ENCODE measurements around the gene TBC1D2B. TPM values are rescaled to one million over a fixed set of nuclear protein-coding genes. Genes with fewer than 3 reads are reported as not detected.
A peak's percentile ranks its signal among the peaks of the same experiment; 100 is the strongest.
"Not testable (repeated sequence)": the region's sequence is repeated elsewhere in the genome, so short reads cannot be mapped to it uniquely, and the experiment has no call there.

Gene TBC1D2B
- total and polyA plus RNA-seq, 4 donors: 21.8 to 62.9 (median 38.9) TPM

DNA sequence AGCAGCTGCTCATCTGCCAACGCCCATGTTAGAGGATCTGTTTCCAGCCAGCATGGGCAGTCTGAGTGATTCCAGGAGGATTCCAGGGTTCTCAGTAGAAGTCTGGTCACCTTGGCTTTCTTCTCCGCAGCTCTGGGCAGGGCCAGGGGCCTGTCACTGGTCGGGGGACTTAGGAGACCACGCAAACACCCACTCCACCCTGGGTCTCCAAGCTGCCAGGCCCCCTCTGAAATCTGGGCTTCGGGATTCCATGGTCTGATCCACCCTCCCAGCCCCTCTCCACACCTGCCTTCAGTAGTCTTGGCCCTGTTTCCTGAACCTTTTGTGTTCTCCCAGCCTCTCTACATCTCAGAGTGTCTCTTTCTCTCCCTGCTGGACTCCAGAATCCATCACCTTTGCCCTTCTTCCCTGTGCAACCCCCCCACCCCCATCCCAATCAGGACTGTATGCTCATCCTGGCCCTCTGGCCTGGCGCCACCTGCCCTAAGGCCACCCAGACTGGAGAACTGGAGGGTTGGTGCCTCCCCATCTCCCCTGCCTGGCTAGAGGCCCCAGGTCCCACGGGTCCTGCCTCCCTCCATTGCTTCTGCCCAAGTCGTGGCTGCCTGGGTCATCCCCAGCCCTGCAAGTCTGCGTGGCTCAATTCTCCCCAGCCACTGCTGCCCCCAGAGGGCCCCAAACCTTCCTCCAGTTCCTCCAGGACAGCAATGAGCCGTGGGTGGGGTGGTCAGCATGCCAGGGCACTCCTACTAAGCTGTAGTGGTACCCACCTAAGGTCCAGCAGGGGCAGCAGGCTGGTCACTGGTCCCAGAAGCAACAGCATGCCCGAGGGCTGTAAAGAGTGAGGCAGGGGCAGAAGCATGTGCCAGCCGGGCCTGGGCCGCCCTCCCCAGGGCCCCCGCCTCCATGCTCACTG lies 102.8 kb downstream of the TBC1D2B start:
- H3K9me3 ChIP-seq (ENCODE audit: control insufficient read depth in 4 of 4, insufficient read depth in 3 of 4, low read length in 3 of 4): no peaks in the 10 kb centered on the region
- H3K9ac ChIP-seq (ENCODE audit: insufficient read depth in 1 of 2, low read length in 2 of 2): no peak overlapping the region
- no peaks in the 10 kb centered on the region for H3K36me3 ChIP-seq (ENCODE audit: control insufficient read depth in 4 of 4, insufficient read depth in 4 of 4, low read length in 4 of 4)
- H3K27me3 ChIP-seq (ENCODE audit: control insufficient read depth in 3 of 3, insufficient read depth in 3 of 3, low read length in 2 of 3): no peaks in the 10 kb centered on the region
- H3K4me1 ChIP-seq (ENCODE audit: control insufficient read depth in 5 of 5, insufficient read depth in 5 of 5, low read length in 5 of 5): peaks cover 3 to 24% (median 9%) of the 10 kb centered on the region in 5 donors
- DNase-seq: no peak
- peak overlapping the region in 1 of 2 donors; percentile 67 for H3K27ac ChIP-seq (ENCODE audit: low read depth in 1 of 2, low read length in 1 of 2)
- 81 to 86% methylated on average over 13 to 14 of the region's 14 CpGs for WGBS, 2 donors
- H3K4me3 ChIP-seq: no peak overlapping the region
- TF ChIP-seq, protein P1, sequence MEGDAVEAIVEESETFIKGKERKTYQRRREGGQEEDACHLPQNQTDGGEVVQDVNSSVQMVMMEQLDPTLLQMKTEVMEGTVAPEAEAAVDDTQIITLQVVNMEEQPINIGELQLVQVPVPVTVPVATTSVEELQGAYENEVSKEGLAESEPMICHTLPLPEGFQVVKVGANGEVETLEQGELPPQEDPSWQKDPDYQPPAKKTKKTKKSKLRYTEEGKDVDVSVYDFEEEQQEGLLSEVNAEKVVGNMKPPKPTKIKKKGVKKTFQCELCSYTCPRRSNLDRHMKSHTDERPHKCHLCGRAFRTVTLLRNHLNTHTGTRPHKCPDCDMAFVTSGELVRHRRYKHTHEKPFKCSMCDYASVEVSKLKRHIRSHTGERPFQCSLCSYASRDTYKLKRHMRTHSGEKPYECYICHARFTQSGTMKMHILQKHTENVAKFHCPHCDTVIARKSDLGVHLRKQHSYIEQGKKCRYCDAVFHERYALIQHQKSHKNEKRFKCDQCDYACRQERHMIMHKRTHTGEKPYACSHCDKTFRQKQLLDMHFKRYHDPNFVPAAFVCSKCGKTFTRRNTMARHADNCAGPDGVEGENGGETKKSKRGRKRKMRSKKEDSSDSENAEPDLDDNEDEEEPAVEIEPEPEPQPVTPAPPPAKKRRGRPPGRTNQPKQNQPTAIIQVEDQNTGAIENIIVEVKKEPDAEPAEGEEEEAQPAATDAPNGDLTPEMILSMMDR (IDR thresholded peaks at IDR 0.05; ENCODE audit: control extremely low read depth, extremely low read depth): no peak
- no peak for ATAC-seq (ENCODE audit: insufficient read depth, low FRiP score)

DNA sequence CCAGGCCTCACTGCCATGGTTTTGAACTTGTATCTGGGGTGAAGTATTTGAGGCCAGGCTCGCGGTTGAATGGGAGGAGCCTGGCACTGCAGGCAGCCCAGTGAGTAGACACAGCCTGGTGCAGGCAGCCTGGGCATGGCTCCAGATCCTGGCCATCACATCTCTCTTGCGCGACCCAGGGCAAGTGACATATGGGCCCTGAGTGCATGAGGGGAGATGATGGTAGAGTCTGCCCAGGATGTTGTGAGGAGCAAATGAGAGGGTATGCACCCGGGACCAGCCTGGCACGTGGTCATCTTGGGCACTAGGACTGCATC lies 103.5 kb downstream of the TBC1D2B start:
- peak; percentile 79 to 85 (median 84) for DNase-seq

DNA sequence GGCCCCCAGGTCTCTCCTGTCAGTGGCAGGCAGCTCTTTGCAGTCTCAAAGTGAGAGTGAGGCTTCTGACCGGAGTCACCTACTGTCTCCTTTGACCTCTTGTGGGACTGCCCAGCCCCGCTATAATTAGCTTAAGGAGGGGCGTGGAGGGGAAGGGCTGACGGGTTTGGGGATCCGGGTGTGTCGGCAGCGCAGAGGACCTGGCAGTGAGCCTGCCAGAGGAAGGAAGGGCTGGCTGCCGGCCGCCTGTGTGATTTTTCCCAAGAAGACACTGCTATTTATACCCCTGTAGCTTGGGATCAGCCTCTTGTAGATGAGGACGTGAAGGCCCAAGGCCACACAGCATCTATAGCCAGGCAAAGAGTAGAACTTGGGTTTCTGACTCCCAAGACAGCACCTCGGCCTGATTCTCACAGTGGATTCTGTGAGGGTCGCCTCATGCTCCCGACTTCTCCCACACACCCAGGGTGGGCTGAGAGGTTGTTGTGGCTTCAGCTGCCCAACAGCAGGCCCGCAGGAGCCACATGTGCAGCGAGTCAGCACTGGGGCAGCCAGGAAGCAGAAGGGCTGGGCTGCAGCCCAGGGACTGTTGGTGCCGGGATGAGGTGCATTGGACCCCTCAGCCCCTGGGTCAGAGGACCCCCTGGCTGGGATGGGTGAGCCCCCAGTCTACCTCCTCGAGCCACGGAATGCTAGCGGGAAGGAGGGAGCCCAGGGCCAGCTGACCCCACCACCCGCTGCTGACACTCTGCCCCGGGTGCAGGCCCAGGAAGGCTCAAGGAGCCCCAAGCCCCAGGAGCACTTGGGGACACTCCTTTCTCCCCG lies 104.0 kb downstream of the TBC1D2B start:
- not testable (repeated sequence) for H3K27me3 ChIP-seq (ENCODE audit: control insufficient read depth in 3 of 3, insufficient read depth in 3 of 3, low read length in 2 of 3); ATAC-seq (ENCODE audit: insufficient read depth, low FRiP score); H3K9ac ChIP-seq (ENCODE audit: insufficient read depth in 1 of 2, low read length in 2 of 2); DNase-seq; H3K36me3 ChIP-seq (ENCODE audit: control insufficient read depth in 4 of 4, insufficient read depth in 4 of 4, low read length in 4 of 4); H3K4me3 ChIP-seq; H3K9me3 ChIP-seq (ENCODE audit: control insufficient read depth in 4 of 4, insufficient read depth in 3 of 4, low read length in 3 of 4)
- WGBS, 2 donors: 49 to 57% methylated on average over 8 to 9 of the region's 22 CpGs
- Histone ChIP-seq H3K27ac (ENCODE audit: low read depth in 1 of 2, low read length in 1 of 2) (peak overlapping the region in 1 of 2 donors; percentile 67), H3K4me1 (ENCODE audit: control insufficient read depth in 5 of 5, insufficient read depth in 5 of 5, low read length in 5 of 5) (peaks cover 3 to 24% (median 9%) of the 10 kb centered on the region in 5 donors)

More for the DNA sequence above, 103.5 kb downstream of the TBC1D2B start:
- Histone ChIP-seq H3K27me3 (ENCODE audit: control insufficient read depth in 3 of 3, insufficient read depth in 3 of 3, low read length in 2 of 3) (no peaks in the 10 kb centered on the region), H3K9me3 (ENCODE audit: control insufficient read depth in 4 of 4, insufficient read depth in 3 of 4, low read length in 3 of 4) (no peaks in the 10 kb centered on the region), H3K36me3 (ENCODE audit: control insufficient read depth in 4 of 4, insufficient read depth in 4 of 4, low read length in 4 of 4) (no peaks in the 10 kb centered on the region), H3K4me3 (no peak overlapping the region), H3K4me1 (ENCODE audit: control insufficient read depth in 5 of 5, insufficient read depth in 5 of 5, low read length in 5 of 5) (peaks cover 3 to 24% (median 9%) of the 10 kb centered on the region in 5 donors), H3K9ac (ENCODE audit: insufficient read depth in 1 of 2, low read length in 2 of 2) (no peak overlapping the region), H3K27ac (ENCODE audit: low read depth in 1 of 2, low read length in 1 of 2) (peak overlapping the region in 1 of 2 donors; percentile 67)
- ATAC-seq (ENCODE audit: insufficient read depth, low FRiP score): peak; percentile 60
- 23 to 34% methylated on average over 6 of the region's 6 CpGs for WGBS, 2 donors
- TF ChIP-seq, protein P1 (IDR thresholded peaks at IDR 0.05; ENCODE audit: control extremely low read depth, extremely low read depth): no peak

DNA sequence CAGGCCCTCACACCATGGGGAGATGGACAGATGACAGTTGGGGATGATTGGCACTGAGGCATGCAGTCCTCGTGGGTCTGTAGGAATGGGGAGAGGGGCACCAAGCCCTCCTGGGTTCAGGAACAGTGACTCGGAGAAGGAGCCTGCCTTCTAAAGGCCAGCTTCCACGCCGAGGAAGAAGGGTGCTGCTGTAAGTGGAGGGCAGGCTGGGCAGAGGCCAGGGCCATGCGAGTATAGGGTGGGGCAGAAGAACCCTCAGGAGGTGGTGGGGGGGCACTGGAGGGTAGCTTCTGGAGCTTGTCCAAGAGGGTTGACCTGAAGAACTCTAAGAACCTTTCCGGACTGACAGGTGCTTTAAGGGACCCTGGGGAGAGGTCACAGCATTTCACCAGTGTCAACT lies 104.8 kb downstream of the TBC1D2B start:
- not testable (repeated sequence) for H3K9ac ChIP-seq (ENCODE audit: insufficient read depth in 1 of 2, low read length in 2 of 2); H3K9me3 ChIP-seq (ENCODE audit: control insufficient read depth in 4 of 4, insufficient read depth in 3 of 4, low read length in 3 of 4); DNase-seq; H3K36me3 ChIP-seq (ENCODE audit: control insufficient read depth in 4 of 4, insufficient read depth in 4 of 4, low read length in 4 of 4); H3K4me3 ChIP-seq; H3K27me3 ChIP-seq (ENCODE audit: control insufficient read depth in 3 of 3, insufficient read depth in 3 of 3, low read length in 2 of 3); H3K27ac ChIP-seq (ENCODE audit: low read depth in 1 of 2, low read length in 1 of 2); ATAC-seq (ENCODE audit: insufficient read depth, low FRiP score)
- WGBS, 2 donors: 62 to 87% methylated on average over 4 to 5 of the region's 6 CpGs
- peaks cover 3 to 24% (median 9%) of the 10 kb centered on the region in 5 donors for H3K4me1 ChIP-seq (ENCODE audit: control insufficient read depth in 5 of 5, insufficient read depth in 5 of 5, low read length in 5 of 5)

DNA sequence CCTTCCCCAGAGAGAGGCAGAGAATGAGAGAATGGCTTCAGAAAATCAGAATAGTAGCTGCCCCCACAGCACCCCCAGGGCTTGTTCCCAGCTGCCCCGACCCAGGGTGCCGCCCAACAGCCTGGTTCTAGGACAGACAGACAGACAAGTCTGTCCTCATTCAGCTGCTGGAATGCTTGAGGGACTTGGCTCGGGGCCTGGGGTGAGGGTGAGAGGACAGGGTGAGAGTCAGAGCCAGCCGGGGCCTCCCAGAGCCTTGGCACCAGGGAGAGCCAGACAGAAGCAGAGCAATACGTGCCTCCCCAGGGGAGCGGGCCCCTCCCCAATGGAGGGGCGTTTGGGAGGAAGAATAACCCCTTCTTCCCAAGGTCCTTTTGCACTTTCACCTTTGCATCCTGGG lies 105.6 kb downstream of the TBC1D2B start:
- 62 to 74% methylated on average over 7 of the region's 7 CpGs for WGBS, 2 donors
- not testable (repeated sequence) for DNase-seq; ATAC-seq (ENCODE audit: insufficient read depth, low FRiP score); H3K9me3 ChIP-seq (ENCODE audit: control insufficient read depth in 4 of 4, insufficient read depth in 3 of 4, low read length in 3 of 4); H3K4me3 ChIP-seq; H3K27ac ChIP-seq (ENCODE audit: low read depth in 1 of 2, low read length in 1 of 2); H3K36me3 ChIP-seq (ENCODE audit: control insufficient read depth in 4 of 4, insufficient read depth in 4 of 4, low read length in 4 of 4); H3K9ac ChIP-seq (ENCODE audit: insufficient read depth in 1 of 2, low read length in 2 of 2); H3K27me3 ChIP-seq (ENCODE audit: control insufficient read depth in 3 of 3, insufficient read depth in 3 of 3, low read length in 2 of 3)
- H3K4me1 ChIP-seq (ENCODE audit: control insufficient read depth in 5 of 5, insufficient read depth in 5 of 5, low read length in 5 of 5): peaks cover 3 to 24% (median 9%) of the 10 kb centered on the region in 5 donors

DNA sequence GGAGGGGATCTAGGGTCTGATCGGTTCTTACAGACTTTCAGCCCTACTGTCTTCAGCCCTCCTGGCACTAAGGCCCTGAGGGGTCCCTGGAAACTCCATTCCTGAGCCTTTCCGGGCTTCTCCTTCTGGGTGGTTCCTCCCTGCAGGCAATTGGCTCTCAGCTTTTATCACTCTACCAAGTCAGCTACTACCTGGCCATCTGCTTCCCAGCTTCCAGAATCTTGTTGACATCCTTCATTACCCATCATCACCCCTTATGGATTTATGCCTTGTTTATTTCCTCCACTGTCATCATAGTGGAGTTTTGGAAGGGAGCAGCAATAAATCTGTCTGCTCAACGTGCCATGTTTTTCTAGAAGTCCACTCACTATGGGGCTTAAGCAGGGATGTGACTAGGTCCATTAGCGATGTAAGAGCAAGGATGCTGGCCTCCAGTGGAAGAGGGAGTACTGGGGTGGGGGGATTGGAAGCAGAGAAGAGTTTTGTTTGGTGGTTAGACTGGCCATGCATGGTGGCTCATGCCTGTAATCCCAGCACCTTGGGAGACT lies 106.6 kb downstream of the TBC1D2B start:
- not testable (repeated sequence) for H3K27ac ChIP-seq (ENCODE audit: low read depth in 1 of 2, low read length in 1 of 2); DNase-seq; ATAC-seq (ENCODE audit: insufficient read depth, low FRiP score); H3K9ac ChIP-seq (ENCODE audit: insufficient read depth in 1 of 2, low read length in 2 of 2); H3K9me3 ChIP-seq (ENCODE audit: control insufficient read depth in 4 of 4, insufficient read depth in 3 of 4, low read length in 3 of 4); H3K36me3 ChIP-seq (ENCODE audit: control insufficient read depth in 4 of 4, insufficient read depth in 4 of 4, low read length in 4 of 4); H3K27me3 ChIP-seq (ENCODE audit: control insufficient read depth in 3 of 3, insufficient read depth in 3 of 3, low read length in 2 of 3); H3K4me3 ChIP-seq
- WGBS, 2 donors: 80 to 83% methylated on average over 3 to 4 of the region's 4 CpGs
- H3K4me1 ChIP-seq (ENCODE audit: control insufficient read depth in 5 of 5, insufficient read depth in 5 of 5, low read length in 5 of 5): peaks cover 3 to 22% (median 9%) of the 10 kb centered on the region in 5 donors

Data from lung (tissue), 12 donors.